ENCODE measurements around the gene L2HGDH. TPM values are rescaled to one million over a fixed set of nuclear protein-coding genes. Genes with fewer than 3 reads are reported as not detected.

Gene L2HGDH
- total RNA-seq, 1 experiment from 2014 or later: 16.9 TPM

DNA sequence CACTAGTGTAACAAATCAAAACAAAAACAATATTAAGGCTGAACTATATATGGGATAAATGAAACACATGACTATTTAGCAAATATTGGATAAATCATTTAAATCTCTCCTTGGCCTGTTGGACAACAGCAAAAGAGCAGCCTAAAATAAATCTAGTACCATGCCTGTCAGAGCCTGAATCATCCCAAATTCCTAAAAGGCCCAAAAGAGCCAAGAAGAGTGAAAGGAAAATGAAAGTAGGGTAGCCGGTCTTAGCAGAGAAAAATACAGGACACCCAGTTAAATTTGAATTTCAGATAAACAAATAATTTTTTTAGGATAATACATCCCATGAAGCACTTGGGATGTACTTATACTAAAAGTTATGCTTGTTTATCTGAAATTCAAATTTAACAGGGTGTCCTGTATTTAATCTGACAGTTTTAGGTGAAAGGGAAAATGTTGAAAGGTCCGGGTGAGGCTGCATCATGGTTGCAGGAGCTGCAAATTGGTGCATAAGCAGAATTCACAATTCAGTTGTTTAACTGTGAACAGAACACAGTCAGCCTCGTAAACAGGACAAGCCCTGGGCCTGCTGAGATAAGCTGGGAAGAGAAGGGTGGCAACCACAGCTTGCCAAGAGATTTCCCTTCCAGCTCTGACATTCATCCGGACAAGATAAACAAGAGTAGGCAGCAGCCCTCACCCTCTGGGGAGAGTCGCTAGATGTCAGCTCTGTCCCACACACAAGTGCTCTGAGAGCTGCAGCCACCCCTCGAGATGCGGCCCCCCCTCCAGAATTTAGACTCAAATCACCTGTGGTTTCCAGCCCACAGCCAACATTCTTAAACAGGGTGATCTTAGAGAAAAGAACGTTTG lies 30.4 kb upstream of the L2HGDH start:
- TF ChIP-seq EZH2 (IDR thresholded peaks at IDR 0.05) (no peak), SIN3A (IDR thresholded peaks at IDR 0.05; ENCODE audit: low read depth) (no peak), SRF (IDR thresholded peaks at IDR 0.05; ENCODE audit: low read depth) (no peak)
- TF ChIP-seq, protein P1, sequence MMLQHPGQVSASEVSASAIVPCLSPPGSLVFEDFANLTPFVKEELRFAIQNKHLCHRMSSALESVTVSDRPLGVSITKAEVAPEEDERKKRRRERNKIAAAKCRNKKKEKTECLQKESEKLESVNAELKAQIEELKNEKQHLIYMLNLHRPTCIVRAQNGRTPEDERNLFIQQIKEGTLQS (IDR thresholded peaks at IDR 0.05): no peak
- TF ChIP-seq, protein P2, sequence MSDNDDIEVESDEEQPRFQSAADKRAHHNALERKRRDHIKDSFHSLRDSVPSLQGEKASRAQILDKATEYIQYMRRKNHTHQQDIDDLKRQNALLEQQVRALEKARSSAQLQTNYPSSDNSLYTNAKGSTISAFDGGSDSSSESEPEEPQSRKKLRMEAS (IDR thresholded peaks at IDR 0.05): no peak
- BruUV-seq (replicated peaks): no TSS peak
- CTCF ChIA-PET: interaction anchor here (1.7 kb wide), 1 partner anchor 22 kb away, joined by 5 read pairs; no protein-coding TSS in a partner anchor
- Histone ChIP-seq H3K27me3 (ENCODE audit: insufficient read depth, low read length) (no peaks in the 10 kb centered on the region), H3K9me3 (ENCODE audit: control insufficient read depth in 1 of 2, insufficient read depth in 1 of 2, low read depth in 1 of 2, low read length in 2 of 2) (no peaks in the 10 kb centered on the region), H2AFZ (ENCODE audit: low read depth, low read length, poor library complexity, severe bottlenecking) (no peak overlapping the region), H4K20me1 (ENCODE audit: insufficient read depth) (no peaks in the 10 kb centered on the region), H3K9ac (ENCODE audit: low read length) (no peak overlapping the region), H3K27ac (ENCODE audit: low read depth, low read length) (no peak overlapping the region), H3K36me3 (ENCODE audit: control insufficient read depth in 1 of 2, insufficient read depth in 2 of 2, low read length in 2 of 2) (no peaks in the 10 kb centered on the region), H3K9me2 (ENCODE audit: insufficient read depth) (no peaks in the 10 kb centered on the region), H3K4me1 (ENCODE audit: control insufficient read depth in 1 of 2, insufficient read depth in 2 of 2, low read length in 2 of 2) (peaks cover 0 to 5% of the 10 kb centered on the region in 2 experiments; a peak in 2 of 4 replicates), H3K4me3 (replicated peaks in 1 of 2; ENCODE audit: low read depth in 1 of 2, low read length in 2 of 2) (no peak overlapping the region), H3K79me2 (ENCODE audit: insufficient read depth, low read length) (no peaks in the 10 kb centered on the region), H3K4me2 (ENCODE audit: low read length) (no peak overlapping the region)
- POLR2A ChIA-PET: no interaction called here
- intact Hi-C loops (cut with micrococcal nuclease): no loop called here
- RAD21 ChIA-PET (ENCODE audit: low non-redundant PET in 1 of 2, low total read pairs in 2 of 2, uncharacterized antibody in 2 of 2, unreplicated experiment in 2 of 2): no interaction called here
- no peak for DNase-seq (ENCODE audit: low read depth, low spot score)
- no peak for ATAC-seq

DNA sequence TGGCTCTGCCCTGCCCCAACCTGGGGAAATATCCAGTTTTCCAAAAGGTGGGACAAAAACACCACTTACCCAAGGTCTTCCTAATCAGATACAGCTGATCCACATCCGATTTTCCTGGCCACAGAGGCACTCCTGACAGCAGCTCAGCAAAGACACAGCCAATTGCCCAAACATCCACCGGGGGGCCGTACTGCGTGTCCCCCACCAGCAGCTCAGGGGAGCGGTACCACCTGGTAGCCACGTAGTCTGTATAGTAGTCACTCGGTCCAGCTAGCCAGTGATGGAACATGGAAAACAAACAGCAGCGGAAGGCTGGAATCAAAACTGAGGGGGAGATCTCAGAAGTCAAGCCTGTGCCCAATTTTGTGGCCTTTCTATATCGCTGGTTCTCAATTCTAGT lies 28.9 kb upstream of the L2HGDH start:
- Histone ChIP-seq H3K27me3 (ENCODE audit: insufficient read depth, low read length) (no peaks in the 10 kb centered on the region), H3K9me2 (ENCODE audit: insufficient read depth) (no peaks in the 10 kb centered on the region), H3K27ac (ENCODE audit: low read depth, low read length) (no peak overlapping the region), H3K9ac (ENCODE audit: low read length) (no peak overlapping the region), H2AFZ (ENCODE audit: low read depth, low read length, poor library complexity, severe bottlenecking) (no peak overlapping the region), H3K9me3 (ENCODE audit: control insufficient read depth in 1 of 2, insufficient read depth in 1 of 2, low read depth in 1 of 2, low read length in 2 of 2) (no peaks in the 10 kb centered on the region), H4K20me1 (ENCODE audit: insufficient read depth) (no peaks in the 10 kb centered on the region), H3K4me1 (ENCODE audit: control insufficient read depth in 1 of 2, insufficient read depth in 2 of 2, low read length in 2 of 2) (no peaks in the 10 kb centered on the region), H3K4me2 (ENCODE audit: low read length) (no peak overlapping the region), H3K79me2 (ENCODE audit: insufficient read depth, low read length) (no peaks in the 10 kb centered on the region), H3K36me3 (ENCODE audit: control insufficient read depth in 1 of 2, insufficient read depth in 2 of 2, low read length in 2 of 2) (no peaks in the 10 kb centered on the region), H3K4me3 (replicated peaks in 1 of 2; ENCODE audit: low read depth in 1 of 2, low read length in 2 of 2) (no peak overlapping the region)
- ChIA-PET POLR2A (no interaction called here), RAD21 (ENCODE audit: low non-redundant PET in 1 of 2, low total read pairs in 2 of 2, uncharacterized antibody in 2 of 2, unreplicated experiment in 2 of 2) (no interaction called here), CTCF (no interaction called here)
- peak; percentile 70 for ATAC-seq
- TF ChIP-seq, protein P3, sequence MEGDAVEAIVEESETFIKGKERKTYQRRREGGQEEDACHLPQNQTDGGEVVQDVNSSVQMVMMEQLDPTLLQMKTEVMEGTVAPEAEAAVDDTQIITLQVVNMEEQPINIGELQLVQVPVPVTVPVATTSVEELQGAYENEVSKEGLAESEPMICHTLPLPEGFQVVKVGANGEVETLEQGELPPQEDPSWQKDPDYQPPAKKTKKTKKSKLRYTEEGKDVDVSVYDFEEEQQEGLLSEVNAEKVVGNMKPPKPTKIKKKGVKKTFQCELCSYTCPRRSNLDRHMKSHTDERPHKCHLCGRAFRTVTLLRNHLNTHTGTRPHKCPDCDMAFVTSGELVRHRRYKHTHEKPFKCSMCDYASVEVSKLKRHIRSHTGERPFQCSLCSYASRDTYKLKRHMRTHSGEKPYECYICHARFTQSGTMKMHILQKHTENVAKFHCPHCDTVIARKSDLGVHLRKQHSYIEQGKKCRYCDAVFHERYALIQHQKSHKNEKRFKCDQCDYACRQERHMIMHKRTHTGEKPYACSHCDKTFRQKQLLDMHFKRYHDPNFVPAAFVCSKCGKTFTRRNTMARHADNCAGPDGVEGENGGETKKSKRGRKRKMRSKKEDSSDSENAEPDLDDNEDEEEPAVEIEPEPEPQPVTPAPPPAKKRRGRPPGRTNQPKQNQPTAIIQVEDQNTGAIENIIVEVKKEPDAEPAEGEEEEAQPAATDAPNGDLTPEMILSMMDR (IDR thresholded peaks at IDR 0.05 in 2 of 3, conservative IDR thresholded peaks at IDR 0.05 in 1 of 3; ENCODE audit: borderline replicate concordance in 1 of 3, insufficient read depth in 1 of 3, low read depth in 2 of 3, low read length in 2 of 3): peak in 2 of 3 experiments; percentile 31 to 43; a peak in 4 of 6 replicates
- no peak for TF ChIP-seq SRF (IDR thresholded peaks at IDR 0.05; ENCODE audit: low read depth)
- intact Hi-C loops (cut with micrococcal nuclease): no loop called here
- BruUV-seq (replicated peaks): no TSS peak
- DNase-seq (ENCODE audit: low read depth, low spot score): no peak

All from HCT116 (cell line).